ENCODE data around the gene SAPCD1.

SAPCD1 gene

GRCh38 chr6:31762356-31762755 is at the start of gene SAPCD1:
Gene SAPCD1 (plus strand): TSS chr6:31762656. CDS start chr6:31763055, 399 bp downstream.
- DNase-seq (ENCODE audit: low read depth in 2 of 2): no peak

- no peak for DNase-seq (ENCODE audit: low read depth in 2 of 2)
Observed at GRCh38 chr6:31713465-31713864, 49.0 kb upstream of the SAPCD1 start.

GRCh38 chr6:31713991-31714684 is 48.3 kb upstream of the SAPCD1 start:
- DNase-seq (ENCODE audit: low read depth in 2 of 2): no peak

- no peak for DNase-seq (ENCODE audit: low read depth in 2 of 2)
Observed at GRCh38 chr6:31715022-31715958, 47.2 kb upstream of the SAPCD1 start, which contains the start of gene LY6G6D. Gene LY6G6D (plus strand): TSS chr6:31715348. CDS start chr6:31715356, 8 bp downstream.

GRCh38 chr6:31717499-31718222 is 44.8 kb upstream of the SAPCD1 start:
- DNase-seq (ENCODE audit: low read depth in 2 of 2): no peak

GRCh38 chr6:31718265-31718664 is 44.2 kb upstream of the SAPCD1 start:
- no peak for DNase-seq (ENCODE audit: low read depth in 2 of 2)

GRCh38 chr6:31719001-31719400 is 43.5 kb upstream of the SAPCD1 start:
- DNase-seq (ENCODE audit: low read depth in 2 of 2): no peak

- no peak for DNase-seq (ENCODE audit: low read depth in 2 of 2)
Observed at GRCh38 chr6:31720196-31720770, 42.2 kb upstream of the SAPCD1 start.

- no peak for DNase-seq (ENCODE audit: low read depth in 2 of 2)
Observed at GRCh38 chr6:31721351-31722020, 41.0 kb upstream of the SAPCD1 start, which contains the start of gene LY6G6C. Gene LY6G6C (minus strand): TSS chr6:31721746. CDS start chr6:31721679, 67 bp downstream.

GRCh38 chr6:31722173-31722572 is 40.3 kb upstream of the SAPCD1 start:
- DNase-seq (ENCODE audit: low read depth in 2 of 2): no peak

GRCh38 chr6:31723245-31723979 is 39.0 kb upstream of the SAPCD1 start, which contains the start of gene MPIG6B:
Gene MPIG6B (plus strand): TSS chr6:31723373. CDS start chr6:31723384, 11 bp downstream.
- no peak for DNase-seq (ENCODE audit: low read depth in 2 of 2)

GRCh38 chr6:31723980-31724691 is 38.3 kb upstream of the SAPCD1 start:
- DNase-seq (ENCODE audit: low read depth in 2 of 2): no peak

GRCh38 chr6:31725502-31726350 is 36.7 kb upstream of the SAPCD1 start:
- DNase-seq (ENCODE audit: low read depth in 2 of 2): no peak

- no peak for DNase-seq (ENCODE audit: low read depth in 2 of 2)
Observed at GRCh38 chr6:31727034-31727716, 35.3 kb upstream of the SAPCD1 start.

GRCh38 chr6:31727717-31728671 is 34.5 kb upstream of the SAPCD1 start:
- no peak for DNase-seq (ENCODE audit: low read depth in 2 of 2)

- no peak for DNase-seq (ENCODE audit: low read depth in 2 of 2)
Observed at GRCh38 chr6:31728767-31729514, 33.5 kb upstream of the SAPCD1 start, which contains the start of gene DDAH2. Gene DDAH2 (minus strand): TSS chr6:31729299. CDS start chr6:31729161, 138 bp downstream.
